Karpas-422 (cell line): Measurements from ENCODE around the gene BEND7. TPM values are rescaled to one million over a fixed set of nuclear protein-coding genes. Genes with fewer than 3 reads are reported as not detected.

Source experiments
- DNase-seq: peaks from one replicate; pipeline ENCODE4 v3.0.0-alpha.2; 2015
- H2AFZ ChIP-seq: fragments of 200-600 bp; sonication (generic); 2 replicates; pipeline ENCODE4 v1.6.1; 2014; ENCODE audit warnings: antibody characterized with exemption, low read length, mixed read lengths
- H3K27ac ChIP-seq: fragments of 200-600 bp; sonication (generic); 2 replicates; pipeline ENCODE4 v1.5.1; 2014; ENCODE audit warnings: mild to moderate bottlenecking, low read length, moderate library complexity
- H3K27me3 ChIP-seq: fragments of 200-600 bp; sonication (generic); 2 replicates; pipeline ENCODE4 v1.6.1; 2014; ENCODE audit warnings: low read length, mixed read lengths
- H3K36me3 ChIP-seq: fragments of 200-600 bp; sonication (generic); 2 replicates; pipeline ENCODE4 v1.6.1; 2014; ENCODE audit warnings: low read length, mixed read lengths; ENCODE audit not compliant: insufficient read depth
- H3K4me1 ChIP-seq: fragments of 200-600 bp; sonication (generic); 2 replicates; pipeline ENCODE4 v1.6.1; 2014; ENCODE audit warnings: mild to moderate bottlenecking, low read length, mixed read lengths
- H3K4me2 ChIP-seq: fragments of 200-600 bp; sonication (generic); 2 replicates; pipeline ENCODE4 v1.6.1; 2014; ENCODE audit warnings: low read length, low read depth, mild to moderate bottlenecking; ENCODE audit not compliant: poor library complexity, severe bottlenecking
- H3K4me3 ChIP-seq: fragments of 200-600 bp; sonication (generic); 2 replicates; pipeline ENCODE4 v1.5.1; 2014; ENCODE audit warnings: mild to moderate bottlenecking, antibody characterized with exemption, low read length, mixed read lengths
- H3K79me2 ChIP-seq: fragments of 200-600 bp; sonication (generic); 2 replicates; pipeline ENCODE4 v1.6.1; 2014; ENCODE audit warnings: mild to moderate bottlenecking, low read length, mixed read lengths
- H3K9ac ChIP-seq: fragments of 200-600 bp; sonication (generic); 2 replicates; pipeline ENCODE4 v1.6.0; 2014; ENCODE audit warnings: low read length
- H3K9me2 ChIP-seq: fragments of 200-600 bp; sonication (generic), shearing (Covaris generic); replicated peaks from 2 replicates; pipeline ENCODE4 v1.6.0; 2014; ENCODE audit warnings: mild to moderate bottlenecking, low read length, moderate library complexity; ENCODE audit not compliant: insufficient read depth
- H3K9me3 ChIP-seq: fragments of 300-700, 200-600 bp; sonication (generic); 2 replicates; pipeline ENCODE4 v1.6.1; 2014; ENCODE audit warnings: low read length, mixed read lengths
- H4K20me1 ChIP-seq: fragments of 200-600 bp; sonication (generic); 2 replicates; pipeline ENCODE4 v1.6.1; 2014; ENCODE audit warnings: mild to moderate bottlenecking, antibody characterized with exemption, low read length, low read depth; ENCODE audit not compliant: insufficient read depth
- total RNA-seq: library from RNA; depleted of rRNA; stranded (reverse); fragments of >200 nt; shearing (Covaris generic); gene quantifications from 2 replicates; pipeline ENCODE4 v1.2.3, GENCODE V29; 2014; ENCODE audit warnings: low replicate concordance; rRNA removed

The BEND7 gene
- not detected in 2 replicates for total RNA-seq

DNA sequence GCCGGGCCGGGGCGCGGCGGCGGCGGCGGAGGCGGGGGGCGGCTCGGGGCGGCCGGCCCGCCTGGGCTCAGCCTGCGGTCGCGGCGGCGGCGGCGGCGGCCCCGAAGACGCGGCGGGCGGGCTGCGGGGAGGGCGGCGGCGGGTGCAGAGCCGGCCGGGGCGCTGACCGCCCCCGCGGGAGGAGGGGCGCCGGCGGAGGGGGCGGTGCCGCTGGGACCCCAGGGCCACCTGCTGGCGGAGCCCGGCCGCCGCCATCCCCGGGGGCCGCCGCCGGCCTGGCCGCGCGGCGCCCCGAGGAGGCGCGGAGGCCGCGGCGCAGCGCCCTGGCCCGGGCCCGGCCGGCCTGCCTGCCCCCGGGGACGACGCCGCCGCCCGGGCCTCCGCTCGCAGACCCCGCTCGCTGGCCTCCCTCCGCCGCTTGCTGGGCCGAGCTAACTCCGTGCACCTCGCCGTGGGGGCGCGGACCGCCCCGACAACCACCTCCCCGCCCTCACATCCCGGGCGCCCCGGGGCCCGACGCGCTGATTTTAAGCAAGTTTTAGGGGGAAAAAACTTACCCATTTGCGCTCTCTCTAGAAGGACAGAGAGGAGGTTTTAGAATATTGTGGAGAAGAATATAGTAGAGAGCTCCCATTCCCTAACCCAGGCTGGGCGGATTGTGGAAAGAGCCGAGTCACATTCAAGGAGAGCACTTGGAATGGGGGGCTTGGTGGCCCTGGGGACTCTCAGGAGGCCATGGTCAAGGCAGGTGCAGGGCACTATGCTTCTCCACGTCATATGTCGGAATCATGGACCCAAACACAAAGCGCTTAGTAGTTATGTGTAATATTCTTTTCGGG, at the start of gene BEND7:
BEND7 (minus strand) TSS at position 140 of the 839 bp plus-strand sequence. CDS start 481 bp downstream, outside the sequence.
- H3K79me2 ChIP-seq = no peaks in the 10 kb centered on the region
- no peak within 1 kb of the TSS for H3K9ac ChIP-seq
- no peak within 1 kb of the TSS for H3K4me2 ChIP-seq
- no peak within 1 kb of the TSS for H3K27ac ChIP-seq
- H2AFZ ChIP-seq = no peak within 1 kb of the TSS
- DNase-seq = no peak
- H3K27me3 ChIP-seq = 0 out of 2 replicates have a peak, but pooled peaks cover 2% of the 10 kb centered on the region
- H3K4me1 ChIP-seq = no peaks in the 10 kb centered on the region
- H3K4me3 ChIP-seq = no peak within 1 kb of the TSS
- no peaks in the 10 kb centered on the region for H3K9me3 ChIP-seq
- no peaks in the 10 kb centered on the region for H3K9me2 ChIP-seq
- no peaks in the 10 kb centered on the region for H3K36me3 ChIP-seq
- H4K20me1 ChIP-seq = no peaks in the 10 kb centered on the region

GRCh38 chr10:13573960-13574359, 45.1 kb upstream of the BEND7 start:
- no peak overlapping the region for H2AFZ ChIP-seq
- no peaks in the 10 kb centered on the region for H3K4me1 ChIP-seq
- DNase-seq = no peak
- H4K20me1 ChIP-seq = no peaks in the 10 kb centered on the region
- H3K27ac ChIP-seq = no peak overlapping the region
- H3K4me3 ChIP-seq = no peak overlapping the region
- no peaks in the 10 kb centered on the region; the same call in 1 of the 2 replicates for H3K9me3 ChIP-seq
- no peaks in the 10 kb centered on the region for H3K79me2 ChIP-seq
- no peaks in the 10 kb centered on the region for H3K9me2 ChIP-seq
- H3K9ac ChIP-seq = no peak overlapping the region
- H3K27me3 ChIP-seq = no peaks in the 10 kb centered on the region
- no peaks in the 10 kb centered on the region for H3K36me3 ChIP-seq
- no peak overlapping the region for H3K4me2 ChIP-seq

DNA sequence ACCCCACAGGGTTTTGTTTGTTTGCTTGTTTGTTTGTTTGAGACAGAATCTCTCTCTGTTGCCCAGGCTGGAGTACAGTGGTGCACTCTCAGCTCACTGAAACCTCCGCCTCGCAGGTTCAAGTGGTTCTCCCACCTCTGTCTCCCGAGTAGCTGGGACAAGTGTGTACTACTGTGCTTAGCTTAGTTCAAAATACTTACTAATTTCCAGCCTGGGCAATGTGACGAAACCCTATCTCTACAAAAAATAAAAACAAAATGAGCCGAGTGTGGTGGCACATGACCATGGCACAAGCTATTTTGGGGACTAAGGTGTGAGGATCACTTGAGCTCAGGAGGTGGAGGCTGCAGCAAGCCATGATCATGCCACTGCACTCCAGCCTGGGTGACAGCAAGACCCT, 42.7 kb upstream of the BEND7 start:
- Histone ChIP-seq H3K4me1 (peaks cover 3% of the 10 kb centered on the region; the same call in 1 of the 2 replicates), H3K9me3 (no peaks in the 10 kb centered on the region; the same call in 1 of the 2 replicates), H2AFZ (no peak overlapping the region), H3K36me3 (no peaks in the 10 kb centered on the region), H3K9me2 (no peaks in the 10 kb centered on the region), H3K9ac (no peak overlapping the region), H4K20me1 (no peaks in the 10 kb centered on the region), H3K4me3 (no peak overlapping the region), H3K27me3 (no peaks in the 10 kb centered on the region), H3K79me2 (no peaks in the 10 kb centered on the region), H3K27ac (no peak overlapping the region), H3K4me2 (no peak overlapping the region)
- DNase-seq = no peak

GRCh38 chr10:13567030-13567429, 38.2 kb upstream of the BEND7 start:
- H2AFZ ChIP-seq = no peak overlapping the region
- no peak for DNase-seq
- no peak overlapping the region for H3K27ac ChIP-seq
- H4K20me1 ChIP-seq = no peaks in the 10 kb centered on the region
- no peaks in the 10 kb centered on the region for H3K27me3 ChIP-seq
- no peaks in the 10 kb centered on the region for H3K36me3 ChIP-seq
- no peak overlapping the region for H3K4me3 ChIP-seq
- no peaks in the 10 kb centered on the region for H3K9me2 ChIP-seq
- H3K9ac ChIP-seq = no peak overlapping the region
- H3K4me2 ChIP-seq = no peak overlapping the region
- no peaks in the 10 kb centered on the region for H3K79me2 ChIP-seq
- no peaks in the 10 kb centered on the region for H3K9me3 ChIP-seq
- peaks cover 5% of the 10 kb centered on the region; the same call in 1 of the 2 replicates for H3K4me1 ChIP-seq

DNA sequence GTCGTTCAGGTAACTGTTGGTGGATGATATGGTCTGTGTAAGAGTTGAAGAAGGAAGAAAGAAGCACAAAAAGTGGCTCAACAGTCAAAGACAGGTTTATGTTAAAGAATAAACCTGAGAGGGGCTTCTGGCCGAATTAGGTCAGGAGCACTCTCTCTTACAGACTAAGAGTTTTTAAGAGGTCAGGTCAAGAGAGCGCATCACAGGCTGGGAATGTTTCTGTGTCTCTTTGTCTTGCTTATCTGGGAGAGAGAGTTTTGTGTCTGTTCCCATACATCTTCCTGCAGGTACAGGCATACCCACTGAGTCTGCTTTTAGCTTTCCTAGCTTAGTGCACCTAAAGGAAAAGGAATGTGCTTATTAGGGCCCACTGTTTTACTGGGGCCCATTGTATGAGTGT, 35.8 kb upstream of the BEND7 start:
- no peaks in the 10 kb centered on the region for H3K9me2 ChIP-seq

DNA sequence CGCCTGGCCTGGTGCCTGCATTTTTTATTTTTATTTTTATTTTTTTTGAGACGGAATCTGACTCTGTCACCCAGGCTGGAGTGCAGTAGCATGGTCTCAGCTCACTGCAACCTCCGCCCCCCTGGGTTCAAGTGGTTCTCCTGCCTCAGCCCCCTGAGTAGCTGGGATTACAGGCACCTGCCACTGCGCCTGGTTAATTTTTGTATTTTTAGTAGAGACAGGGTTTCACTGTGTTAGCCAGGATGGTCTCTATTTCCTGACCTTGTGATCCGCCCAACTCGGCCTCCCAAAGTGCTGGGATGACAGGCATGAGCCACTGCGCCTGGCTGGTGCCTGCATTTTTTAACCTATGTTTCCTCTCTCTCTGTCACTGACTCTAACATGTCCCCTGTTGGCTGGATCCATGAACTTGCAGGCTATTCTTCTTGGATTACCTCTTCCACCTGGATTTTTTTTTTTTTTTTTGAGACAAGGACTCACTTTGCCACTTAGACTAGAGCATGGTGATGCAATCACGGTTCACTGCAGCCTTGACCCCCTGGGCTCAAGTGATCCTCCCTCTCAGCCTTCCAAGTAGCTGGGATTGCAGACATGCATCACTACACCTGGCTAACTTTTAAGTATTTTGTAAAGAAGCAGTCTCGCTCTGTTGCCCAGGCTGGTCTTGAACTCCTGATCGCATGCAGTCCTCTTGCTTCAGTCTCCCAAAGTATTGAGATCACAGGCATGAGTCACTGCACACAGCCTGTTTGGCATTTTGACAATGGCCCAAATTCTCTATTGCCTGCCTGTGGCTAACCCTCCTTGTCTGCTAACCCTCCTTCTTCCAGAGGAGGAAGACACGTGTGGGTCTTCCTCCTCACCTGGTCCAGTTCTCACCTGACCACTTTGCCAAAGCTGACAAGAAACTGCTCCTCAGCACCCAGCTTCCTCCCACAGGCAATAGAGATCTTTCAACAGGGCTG, 34.9 kb upstream of the BEND7 start:
- no peaks in the 10 kb centered on the region for H3K79me2 ChIP-seq
- no peak overlapping the region for H3K9ac ChIP-seq
- no peaks in the 10 kb centered on the region for H4K20me1 ChIP-seq
- no peak for DNase-seq
- H3K4me3 ChIP-seq = no peak overlapping the region
- H3K4me2 ChIP-seq = no peak overlapping the region
- no peaks in the 10 kb centered on the region for H3K27me3 ChIP-seq
- no peaks in the 10 kb centered on the region for H3K9me3 ChIP-seq
- H3K36me3 ChIP-seq = no peaks in the 10 kb centered on the region
- no peaks in the 10 kb centered on the region for H3K9me2 ChIP-seq
- no peak overlapping the region for H3K27ac ChIP-seq
- H3K4me1 ChIP-seq = peaks cover 5% of the 10 kb centered on the region; the same call in 1 of the 2 replicates
- no peak overlapping the region for H2AFZ ChIP-seq

More for the DNA sequence above, 35.8 kb upstream of the BEND7 start:
- no peak overlapping the region for H3K9ac ChIP-seq
- H3K27ac ChIP-seq = no peak overlapping the region
- no peak overlapping the region for H3K4me3 ChIP-seq
- no peak overlapping the region for H3K4me2 ChIP-seq
- H3K27me3 ChIP-seq = no peaks in the 10 kb centered on the region
- no peaks in the 10 kb centered on the region for H4K20me1 ChIP-seq
- DNase-seq = no peak
- no peaks in the 10 kb centered on the region for H3K9me3 ChIP-seq
- H3K4me1 ChIP-seq = peaks cover 5% of the 10 kb centered on the region; the same call in 1 of the 2 replicates
- no peaks in the 10 kb centered on the region for H3K79me2 ChIP-seq
- H3K36me3 ChIP-seq = no peaks in the 10 kb centered on the region
- no peak overlapping the region for H2AFZ ChIP-seq

DNA sequence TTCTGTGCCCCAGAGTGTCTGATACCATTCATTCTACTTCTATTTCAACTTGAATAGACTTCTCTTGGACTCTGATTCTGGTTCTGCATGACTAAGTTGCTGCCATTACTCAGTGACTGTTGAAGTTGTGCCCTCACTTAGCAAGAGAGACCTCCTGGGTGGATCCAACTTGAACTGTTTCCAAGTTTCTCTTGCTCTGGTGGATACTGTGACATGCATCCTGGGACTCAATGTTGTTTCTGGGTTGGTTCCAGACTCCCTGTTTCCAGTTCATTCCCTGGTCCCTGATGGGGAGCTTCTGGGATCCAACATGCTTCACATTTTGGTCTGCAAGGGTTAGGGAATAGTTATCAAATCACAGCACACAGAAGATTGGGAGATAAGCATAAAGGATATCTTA, 31.8 kb upstream of the BEND7 start:
- Histone ChIP-seq H3K9me2 (no peaks in the 10 kb centered on the region), H2AFZ (no peak overlapping the region), H3K9ac (no peak overlapping the region), H3K4me3 (no peak overlapping the region), H3K27ac (no peak overlapping the region), H3K36me3 (no peaks in the 10 kb centered on the region), H3K9me3 (no peaks in the 10 kb centered on the region), H3K4me1 (no peaks in the 10 kb centered on the region), H3K27me3 (no peaks in the 10 kb centered on the region), H3K79me2 (no peaks in the 10 kb centered on the region), H3K4me2 (no peak overlapping the region), H4K20me1 (no peaks in the 10 kb centered on the region)
- no peak for DNase-seq
